HepG2 (cell line): ENCODE data around the gene TUBG1. TPM values are rescaled to one million over a fixed set of nuclear protein-coding genes. Genes with fewer than 3 reads are reported as not detected.

Experiments used
- CREB1 ChIP-seq, 2 experiments: fragments of 450-650 bp in 1 of 2; IDR thresholded peaks; 2 replicates each; pipeline ENCODE4 v1.6.1; 2016 to 2017; ENCODE audit warnings: control low read depth in 1 of 2, mild to moderate bottlenecking in 1 of 2, missing compliant biosample characterization in 1 of 2, missing genetic modification characterization in 1 of 2
- HNRNPL ChIP-seq: fragments of 200-400 bp; formaldehyde crosslinking; IDR thresholded peaks from 2 replicates; pipeline ENCODE4 v1.6.1; 2017; ENCODE audit warnings: mild to moderate bottlenecking, low read depth, low read length
- HOXD1 ChIP-seq: sonication (generic); formaldehyde crosslinking; IDR thresholded peaks from 2 replicates; pipeline ENCODE4 v1.5.0; 2020; ENCODE audit warnings: missing genetic modification reagents
- JARID2 ChIP-seq: sonication (generic); formaldehyde crosslinking; IDR thresholded peaks from 2 replicates; pipeline ENCODE4 v1.8.1; 2023; ENCODE audit warnings: missing genetic modification reagents, inconsistent platforms; ENCODE audit not compliant: insufficient replicate concordance
- KLF6 ChIP-seq: IDR thresholded peaks from 2 replicates; pipeline ENCODE4 v1.8.0; 2016; ENCODE audit warnings: missing biosample characterization, missing genetic modification reagents
- RNF2 ChIP-seq: fragments of 450-650 bp; conservative IDR thresholded peaks from 2 replicates; pipeline ENCODE4 v1.6.1; 2016; ENCODE audit warnings: low read depth
- SRY ChIP-seq: sonication (generic); formaldehyde crosslinking; IDR thresholded peaks from 2 replicates; pipeline ENCODE4 v1.8.0; 2022; ENCODE audit warnings: mild to moderate bottlenecking, missing genetic modification reagents
- TARDBP ChIP-seq: sonication (generic); formaldehyde crosslinking; IDR thresholded peaks from 2 replicates; pipeline ENCODE4 v1.8.0; 2022; ENCODE audit warnings: mild to moderate bottlenecking, missing genetic modification reagents
- ZBTB8A ChIP-seq: sonication (generic); formaldehyde crosslinking; IDR thresholded peaks from 2 replicates; pipeline ENCODE4 v1.4.0; 2020; ENCODE audit warnings: mild to moderate bottlenecking, low read depth, missing genetic modification reagents, borderline replicate concordance
- ZFY ChIP-seq: sonication (generic); formaldehyde crosslinking; IDR thresholded peaks from 2 replicates; pipeline ENCODE4 v1.4.0; 2020; ENCODE audit warnings: missing genetic modification reagents
- ZNF44 ChIP-seq: sonication (generic); formaldehyde crosslinking; IDR thresholded peaks from 2 replicates; pipeline ENCODE4 v1.5.1; 2020; ENCODE audit warnings: mild to moderate bottlenecking, missing genetic modification reagents
- ZNF496 ChIP-seq: sonication (generic); formaldehyde crosslinking; IDR thresholded peaks from 2 replicates; pipeline ENCODE4 v1.8.1; 2023; ENCODE audit warnings: mild to moderate bottlenecking, moderate library complexity, missing genetic modification reagents; ENCODE audit not compliant: insufficient replicate concordance
- polyA plus RNA-seq, 8 experiments: library from polyadenylated mRNA; depleted of rRNA in 3 of 8; stranded (reverse) in 7 of 8; unstranded in 1 of 8; fragments of >200 nt; fragmentation: Illumina TruSeq in 4 of 8; extraction: Trizol in 4 of 8; gene quantifications; 2 replicates each; pipeline versions ENCODE4 v1.2.1 to v1.2.3, GENCODE V29; 2011 to 2016; ENCODE audit warnings: low read depth in 4 of 8, missing spikeins in 1 of 8, mixed read lengths in 1 of 8; ENCODE audit not compliant: insufficient read depth in 1 of 8
- total RNA-seq, 5 experiments: library from RNA; depleted of rRNA; stranded (reverse); fragments of >200 nt; fragmentation: Illumina TruSeq; extraction: Trizol; gene quantifications; 2 replicates each; pipeline ENCODE4 v1.2.3, GENCODE V29; 2016; ENCODE audit warnings: low read depth in 1 of 5
- TF ChIP-seq, protein P1 (sequence below): sonication (generic); formaldehyde crosslinking; IDR thresholded peaks from 2 replicates; pipeline ENCODE4 v1.5.0; 2020; ENCODE audit warnings: mild to moderate bottlenecking, low read depth, missing genetic modification reagents, borderline replicate concordance
- TF ChIP-seq, protein P2 (sequence below): sonication (generic); formaldehyde crosslinking; IDR thresholded peaks from 2 replicates; pipeline ENCODE4 v1.5.0; 2020; ENCODE audit warnings: mild to moderate bottlenecking, missing genetic modification reagents
- TF ChIP-seq, protein P3 (sequence below): sonication (generic); formaldehyde crosslinking; IDR thresholded peaks from 2 replicates; pipeline ENCODE4 v1.4.0; 2020; ENCODE audit warnings: mild to moderate bottlenecking, missing genetic modification reagents
- TF ChIP-seq, protein P4 (sequence below): sonication (generic); formaldehyde crosslinking; IDR thresholded peaks from 2 replicates; pipeline ENCODE4 v1.5.0; 2020; ENCODE audit warnings: missing genetic modification reagents
- TF ChIP-seq, protein P5 (sequence below), 2 experiments: sonication (generic) in 1 of 2; formaldehyde crosslinking in 1 of 2; IDR thresholded peaks; 2 replicates each; pipeline versions ENCODE4 v1.4.0 to v1.6.1; 2018 to 2020; ENCODE audit warnings: missing genetic modification reagents in 2 of 2, borderline replicate concordance in 1 of 2, low read depth in 1 of 2, mild to moderate bottlenecking in 1 of 2, missing biosample characterization in 1 of 2
- TF ChIP-seq, protein P6 (sequence below): sonication (generic); formaldehyde crosslinking; IDR thresholded peaks from 2 replicates; pipeline ENCODE4 v1.8.0; 2022; ENCODE audit warnings: mild to moderate bottlenecking, missing genetic modification reagents, borderline replicate concordance

The TUBG1 gene
- total and polyA plus RNA-seq, 2 of the 13 experiments (the other 11 are each of a cell fraction or from before 2014, with no cell fraction given) = 74.1 to 137 TPM

DNA sequence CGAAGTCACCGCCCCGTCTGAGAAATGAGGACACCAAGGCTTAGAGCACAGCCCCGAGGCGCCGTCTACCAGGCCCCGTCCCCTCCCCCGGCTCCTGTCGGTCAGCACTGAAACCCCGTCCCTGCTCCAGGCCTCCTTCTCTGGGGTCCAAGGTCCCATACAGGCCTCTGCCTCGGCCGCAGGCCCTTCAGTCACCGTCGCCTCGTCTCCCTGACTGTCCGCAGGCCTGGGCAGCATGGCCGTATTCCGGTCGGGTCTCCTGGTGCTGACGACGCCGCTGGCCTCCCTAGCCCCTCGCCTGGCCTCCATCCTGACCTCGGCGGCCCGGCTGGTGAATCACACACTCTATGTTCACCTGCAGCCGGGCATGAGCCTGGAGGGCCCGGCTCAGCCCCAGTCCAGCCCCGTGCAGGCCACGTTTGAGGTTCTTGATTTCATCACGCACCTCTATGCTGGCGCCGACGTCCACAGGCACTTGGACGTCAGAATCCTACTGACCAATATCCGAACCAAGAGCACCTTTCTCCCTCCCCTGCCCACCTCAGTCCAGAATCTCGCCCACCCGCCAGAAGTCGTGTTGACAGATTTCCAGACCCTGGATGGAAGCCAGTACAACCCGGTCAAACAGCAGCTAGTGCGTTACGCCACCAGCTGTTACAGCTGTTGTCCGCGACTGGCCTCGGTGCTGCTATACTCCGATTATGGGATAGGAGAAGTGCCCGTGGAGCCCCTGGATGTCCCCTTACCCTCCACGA is 46.9 kb upstream of the TUBG1 start (continued):
- TF ChIP-seq, protein P1, sequence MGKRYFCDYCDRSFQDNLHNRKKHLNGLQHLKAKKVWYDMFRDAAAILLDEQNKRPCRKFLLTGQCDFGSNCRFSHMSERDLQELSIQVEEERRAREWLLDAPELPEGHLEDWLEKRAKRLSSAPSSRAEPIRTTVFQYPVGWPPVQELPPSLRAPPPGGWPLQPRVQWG (CRISPR knock-in tag) = peak; percentile 60; the same call in 1 of the 2 replicates
- TF ChIP-seq, protein P2, sequence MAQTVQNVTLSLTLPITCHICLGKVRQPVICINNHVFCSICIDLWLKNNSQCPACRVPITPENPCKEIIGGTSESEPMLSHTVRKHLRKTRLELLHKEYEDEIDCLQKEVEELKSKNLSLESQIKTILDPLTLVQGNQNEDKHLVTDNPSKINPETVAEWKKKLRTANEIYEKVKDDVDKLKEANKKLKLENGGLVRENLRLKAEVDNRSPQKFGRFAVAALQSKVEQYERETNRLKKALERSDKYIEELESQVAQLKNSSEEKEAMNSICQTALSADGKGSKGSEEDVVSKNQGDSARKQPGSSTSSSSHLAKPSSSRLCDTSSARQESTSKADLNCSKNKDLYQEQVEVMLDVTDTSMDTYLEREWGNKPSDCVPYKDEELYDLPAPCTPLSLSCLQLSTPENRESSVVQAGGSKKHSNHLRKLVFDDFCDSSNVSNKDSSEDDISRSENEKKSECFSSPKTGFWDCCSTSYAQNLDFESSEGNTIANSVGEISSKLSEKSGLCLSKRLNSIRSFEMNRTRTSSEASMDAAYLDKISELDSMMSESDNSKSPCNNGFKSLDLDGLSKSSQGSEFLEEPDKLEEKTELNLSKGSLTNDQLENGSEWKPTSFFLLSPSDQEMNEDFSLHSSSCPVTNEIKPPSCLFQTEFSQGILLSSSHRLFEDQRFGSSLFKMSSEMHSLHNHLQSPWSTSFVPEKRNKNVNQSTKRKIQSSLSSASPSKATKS = 0 out of 2 replicates have a peak, but pooled peaks have one; percentile 78
- TF ChIP-seq HOXD1 (CRISPR knock-in tag) = peak; percentile 23; the same call in 1 of the 2 replicates
- TF ChIP-seq ZFY (CRISPR knock-in tag) = peak; percentile 97
- TF ChIP-seq CREB1 (IDR thresholded peaks at IDR 0.05) = 0 out of 2 replicates have a peak, but pooled peaks have one; percentile 39
- no peak for TF ChIP-seq CREB1 (CRISPR knock-in tag; IDR thresholded peaks at IDR 0.05)
- TF ChIP-seq RNF2 = peak; percentile 97
- TF ChIP-seq HNRNPL = peak; percentile 35; the same call in 1 of the 2 replicates
- TF ChIP-seq TARDBP (CRISPR knock-in tag) = no peak
- TF ChIP-seq, protein P3, sequence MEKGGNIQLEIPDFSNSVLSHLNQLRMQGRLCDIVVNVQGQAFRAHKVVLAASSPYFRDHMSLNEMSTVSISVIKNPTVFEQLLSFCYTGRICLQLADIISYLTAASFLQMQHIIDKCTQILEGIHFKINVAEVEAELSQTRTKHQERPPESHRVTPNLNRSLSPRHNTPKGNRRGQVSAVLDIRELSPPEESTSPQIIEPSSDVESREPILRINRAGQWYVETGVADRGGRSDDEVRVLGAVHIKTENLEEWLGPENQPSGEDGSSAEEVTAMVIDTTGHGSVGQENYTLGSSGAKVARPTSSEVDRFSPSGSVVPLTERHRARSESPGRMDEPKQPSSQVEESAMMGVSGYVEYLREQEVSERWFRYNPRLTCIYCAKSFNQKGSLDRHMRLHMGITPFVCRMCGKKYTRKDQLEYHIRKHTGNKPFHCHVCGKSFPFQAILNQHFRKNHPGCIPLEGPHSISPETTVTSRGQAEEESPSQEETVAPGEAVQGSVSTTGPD (CRISPR knock-in tag) = peak; percentile 73
- TF ChIP-seq SRY (CRISPR knock-in tag) = peak; percentile 73
- TF ChIP-seq, protein P4, sequence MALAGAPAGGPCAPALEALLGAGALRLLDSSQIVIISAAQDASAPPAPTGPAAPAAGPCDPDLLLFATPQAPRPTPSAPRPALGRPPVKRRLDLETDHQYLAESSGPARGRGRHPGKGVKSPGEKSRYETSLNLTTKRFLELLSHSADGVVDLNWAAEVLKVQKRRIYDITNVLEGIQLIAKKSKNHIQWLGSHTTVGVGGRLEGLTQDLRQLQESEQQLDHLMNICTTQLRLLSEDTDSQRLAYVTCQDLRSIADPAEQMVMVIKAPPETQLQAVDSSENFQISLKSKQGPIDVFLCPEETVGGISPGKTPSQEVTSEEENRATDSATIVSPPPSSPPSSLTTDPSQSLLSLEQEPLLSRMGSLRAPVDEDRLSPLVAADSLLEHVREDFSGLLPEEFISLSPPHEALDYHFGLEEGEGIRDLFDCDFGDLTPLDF (CRISPR knock-in tag) = no peak
- TF ChIP-seq, protein P5, sequence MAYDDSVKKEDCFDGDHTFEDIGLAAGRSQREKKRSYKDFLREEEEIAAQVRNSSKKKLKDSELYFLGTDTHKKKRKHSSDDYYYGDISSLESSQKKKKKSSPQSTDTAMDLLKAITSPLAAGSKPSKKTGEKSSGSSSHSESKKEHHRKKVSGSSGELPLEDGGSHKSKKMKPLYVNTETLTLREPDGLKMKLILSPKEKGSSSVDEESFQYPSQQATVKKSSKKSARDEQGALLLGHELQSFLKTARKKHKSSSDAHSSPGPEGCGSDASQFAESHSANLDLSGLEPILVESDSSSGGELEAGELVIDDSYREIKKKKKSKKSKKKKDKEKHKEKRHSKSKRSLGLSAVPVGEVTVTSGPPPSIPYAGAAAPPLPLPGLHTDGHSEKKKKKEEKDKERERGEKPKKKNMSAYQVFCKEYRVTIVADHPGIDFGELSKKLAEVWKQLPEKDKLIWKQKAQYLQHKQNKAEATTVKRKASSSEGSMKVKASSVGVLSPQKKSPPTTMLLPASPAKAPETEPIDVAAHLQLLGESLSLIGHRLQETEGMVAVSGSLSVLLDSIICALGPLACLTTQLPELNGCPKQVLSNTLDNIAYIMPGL (CRISPR knock-in tag; IDR thresholded peaks at IDR 0.05; ENCODE audit: borderline replicate concordance in 1 of 2, low read depth in 1 of 2) = peak; percentile 69 to 87; a peak in 3 of 4 replicates
- TF ChIP-seq ZNF44 (CRISPR knock-in tag) = peak; percentile 10; the same call in 1 of the 2 replicates
- TF ChIP-seq ZBTB8A (CRISPR knock-in tag) = no peak
- TF ChIP-seq KLF6 (CRISPR knock-in tag) = peak; percentile 45; the same call in 1 of the 2 replicates
- TF ChIP-seq, protein P6, sequence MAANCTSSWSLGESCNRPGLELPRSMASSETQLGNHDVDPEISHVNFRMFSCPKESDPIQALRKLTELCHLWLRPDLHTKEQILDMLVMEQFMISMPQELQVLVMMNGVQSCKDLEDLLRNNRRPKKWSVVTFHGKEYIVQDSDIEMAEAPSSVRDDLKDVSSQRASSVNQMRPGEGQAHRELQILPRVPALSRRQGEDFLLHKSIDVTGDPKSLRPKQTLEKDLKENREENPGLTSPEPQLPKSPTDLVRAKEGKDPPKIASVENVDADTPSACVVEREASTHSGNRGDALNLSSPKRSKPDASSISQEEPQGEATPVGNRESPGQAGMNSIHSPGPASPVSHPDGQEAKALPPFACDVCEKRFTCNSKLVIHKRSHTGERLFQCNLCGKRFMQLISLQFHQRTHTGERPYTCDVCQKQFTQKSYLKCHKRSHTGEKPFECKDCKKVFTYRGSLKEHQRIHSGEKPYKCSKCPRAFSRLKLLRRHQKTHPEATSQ (CRISPR knock-in tag) = no peak
- TF ChIP-seq ZNF496 = no peak
- TF ChIP-seq JARID2 = peak; percentile 11
